AG20443 (cell line): Measurements from ENCODE around the gene DVL2.

Source experiments
- DNase-seq: peaks from one replicate; pipeline ENCODE4 v3.0.0; 2012; ENCODE audit warnings: low spot score, mixed read lengths

The DVL2 gene

DNA sequence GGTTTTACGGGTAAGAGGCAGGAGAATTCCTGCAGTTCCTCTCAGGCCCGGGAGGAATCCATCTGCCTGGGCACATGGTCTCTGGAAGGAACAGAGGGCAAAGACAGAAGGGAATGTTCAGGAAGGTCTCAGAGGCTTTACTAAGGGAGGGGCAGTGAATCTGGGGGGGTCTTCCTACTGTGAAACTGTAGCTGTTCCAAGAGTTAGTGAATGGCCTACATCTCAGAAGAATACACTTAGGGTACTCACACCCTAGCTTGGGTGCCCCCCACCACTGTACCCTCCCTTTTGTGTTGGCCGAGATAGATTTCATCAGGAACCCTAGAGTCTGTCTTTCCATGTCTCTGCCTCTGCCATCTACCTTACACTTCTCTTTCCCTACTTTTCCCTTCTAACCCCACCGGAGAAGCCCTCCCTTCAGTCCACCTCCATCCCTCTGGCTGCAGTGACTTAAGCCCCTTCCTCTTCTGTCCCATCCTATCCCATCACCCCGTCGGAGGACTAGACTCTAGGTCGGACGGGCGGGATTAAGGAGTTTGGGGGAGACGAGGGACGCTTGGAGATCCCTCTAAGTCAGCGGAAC is 15.0 kb downstream of the DVL2 start:
- no peak for DNase-seq

GRCh38 chr17:7218758-7219157 is 15.6 kb downstream of the DVL2 start:
- no peak for DNase-seq

DNA sequence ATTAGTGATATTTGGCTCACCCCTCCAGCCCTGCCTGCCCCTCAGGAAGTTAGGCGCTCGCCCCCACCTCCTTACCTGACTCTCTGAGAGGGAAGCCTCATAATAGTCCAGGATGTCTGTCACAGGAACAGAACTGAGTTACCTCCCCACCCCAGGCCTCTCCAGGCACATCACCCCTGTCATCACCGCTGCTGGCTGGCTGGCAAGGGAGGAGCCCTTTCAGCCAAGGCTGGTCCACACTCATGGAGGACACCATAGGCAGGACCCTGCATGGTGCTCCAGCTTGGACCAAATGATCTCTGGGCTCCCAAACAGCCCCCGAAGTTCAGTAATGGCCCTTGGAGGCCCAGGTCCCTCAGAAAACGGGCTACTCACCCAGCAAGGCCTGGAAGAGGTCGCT is 16.2 kb downstream of the DVL2 start:
- DNase-seq = no peak

DNA sequence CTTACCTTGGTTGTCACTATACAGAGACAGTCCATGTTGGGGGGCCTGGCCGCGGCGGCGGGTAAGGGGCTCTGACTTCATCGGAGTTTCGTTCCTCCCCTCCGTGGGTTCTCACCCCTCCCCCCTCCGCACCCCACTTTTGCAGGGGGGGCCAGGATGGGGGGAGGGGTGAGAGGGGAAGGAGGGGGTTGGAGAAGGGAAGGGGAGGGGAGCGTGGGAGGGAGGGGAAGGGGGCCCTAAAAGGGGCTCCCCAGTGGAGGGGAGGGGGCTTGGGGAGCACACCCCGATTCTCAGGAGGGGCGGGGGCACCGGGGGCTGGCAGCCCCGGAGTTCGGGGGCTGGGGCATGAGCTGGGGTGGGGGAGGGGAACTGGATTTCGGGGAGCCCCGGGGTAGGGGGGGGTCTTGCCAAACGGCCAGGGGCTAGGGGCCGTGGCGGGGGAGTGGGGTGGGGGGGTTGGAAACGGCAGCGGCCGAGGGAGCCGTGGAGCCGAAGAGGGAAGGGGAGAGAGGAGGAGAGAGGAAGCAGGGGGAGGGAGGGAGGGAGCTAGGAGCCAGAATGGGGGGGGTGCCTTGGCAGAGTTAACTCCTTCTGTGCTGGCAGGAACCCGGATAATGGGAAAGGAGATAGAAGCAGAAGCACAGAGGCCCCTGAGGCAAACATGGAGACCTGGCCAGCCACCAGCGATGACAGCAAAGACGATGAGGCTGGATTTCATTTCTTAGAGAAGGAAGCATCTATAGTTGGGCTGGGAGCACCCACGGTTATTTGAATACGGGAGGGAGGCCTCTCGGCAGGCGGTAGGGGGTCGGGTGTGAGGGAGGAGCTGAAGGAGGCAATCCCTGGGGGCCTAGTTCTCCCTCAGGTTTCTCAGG is 17.0 kb downstream of the DVL2 start:
- peak; percentile 79 for DNase-seq

DNA sequence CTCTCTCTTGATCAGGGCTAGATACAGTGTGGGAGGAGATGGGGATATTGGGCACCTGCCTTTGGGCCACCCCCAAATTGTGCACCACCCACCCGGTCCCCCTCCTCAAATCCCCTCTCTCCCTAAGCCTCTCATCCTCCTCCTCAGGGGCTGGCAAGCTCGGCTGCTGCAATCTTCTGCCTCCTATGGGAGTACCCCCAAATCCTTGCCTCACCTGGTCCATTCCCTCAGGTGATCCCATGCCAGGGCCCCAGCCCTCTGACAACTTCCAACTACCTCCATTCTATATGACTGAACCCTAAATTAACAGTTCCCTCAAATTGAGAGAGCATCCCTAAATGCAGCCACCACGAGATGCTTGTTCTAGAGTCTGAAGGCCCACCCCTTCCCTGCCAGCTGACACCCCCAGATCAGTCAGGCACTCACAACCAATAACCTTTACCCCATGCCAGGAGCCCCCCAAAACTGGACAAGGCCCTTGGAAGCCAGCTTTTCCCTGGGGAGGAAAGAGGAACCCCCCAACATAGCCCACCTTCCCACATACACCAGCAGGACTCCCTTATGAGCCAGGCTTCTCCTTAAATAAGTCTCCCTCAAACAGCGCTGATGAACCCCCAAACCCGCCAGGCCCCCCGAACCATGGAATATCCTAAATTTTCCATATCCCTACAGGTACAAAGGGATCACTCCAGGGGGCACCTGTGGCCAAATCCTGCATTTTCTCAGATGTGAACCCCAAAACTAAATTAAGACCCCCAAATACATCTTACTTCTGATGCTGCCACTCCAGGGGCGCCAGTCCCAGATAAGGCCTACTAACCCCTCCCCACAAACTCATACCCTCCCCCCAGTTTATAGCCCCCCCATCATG is 17.8 kb downstream of the DVL2 start:
- no peak for DNase-seq

DNA sequence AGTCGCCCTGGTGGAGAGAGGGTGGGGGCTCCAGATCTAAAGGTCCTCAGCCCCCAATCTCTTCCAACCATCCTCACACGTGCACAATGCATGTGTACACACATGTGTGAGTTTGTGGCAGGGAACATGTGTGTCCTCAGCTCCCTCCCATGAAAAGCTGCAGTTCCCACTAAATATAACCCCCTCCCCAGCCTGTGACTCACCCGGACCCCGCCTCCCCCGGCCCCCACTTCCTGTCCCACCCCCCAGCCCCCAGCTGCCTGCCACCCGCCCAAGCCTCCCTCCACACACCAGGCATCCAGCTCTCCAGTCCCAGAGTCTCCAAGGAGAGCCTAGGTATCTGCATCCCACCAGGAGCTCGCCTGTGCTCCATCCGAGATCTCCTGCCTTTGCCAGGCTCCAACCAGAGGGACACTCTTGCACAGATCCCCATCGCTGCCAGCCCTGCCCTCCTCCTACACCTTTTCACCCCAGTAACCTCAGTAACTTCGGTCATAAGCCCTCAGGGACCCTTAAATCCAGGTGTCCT is 18.6 kb downstream of the DVL2 start:
- no peak for DNase-seq

GRCh38 chr17:7215136-7215638 is 19.1 kb downstream of the DVL2 start:
- DNase-seq = no peak

DNA sequence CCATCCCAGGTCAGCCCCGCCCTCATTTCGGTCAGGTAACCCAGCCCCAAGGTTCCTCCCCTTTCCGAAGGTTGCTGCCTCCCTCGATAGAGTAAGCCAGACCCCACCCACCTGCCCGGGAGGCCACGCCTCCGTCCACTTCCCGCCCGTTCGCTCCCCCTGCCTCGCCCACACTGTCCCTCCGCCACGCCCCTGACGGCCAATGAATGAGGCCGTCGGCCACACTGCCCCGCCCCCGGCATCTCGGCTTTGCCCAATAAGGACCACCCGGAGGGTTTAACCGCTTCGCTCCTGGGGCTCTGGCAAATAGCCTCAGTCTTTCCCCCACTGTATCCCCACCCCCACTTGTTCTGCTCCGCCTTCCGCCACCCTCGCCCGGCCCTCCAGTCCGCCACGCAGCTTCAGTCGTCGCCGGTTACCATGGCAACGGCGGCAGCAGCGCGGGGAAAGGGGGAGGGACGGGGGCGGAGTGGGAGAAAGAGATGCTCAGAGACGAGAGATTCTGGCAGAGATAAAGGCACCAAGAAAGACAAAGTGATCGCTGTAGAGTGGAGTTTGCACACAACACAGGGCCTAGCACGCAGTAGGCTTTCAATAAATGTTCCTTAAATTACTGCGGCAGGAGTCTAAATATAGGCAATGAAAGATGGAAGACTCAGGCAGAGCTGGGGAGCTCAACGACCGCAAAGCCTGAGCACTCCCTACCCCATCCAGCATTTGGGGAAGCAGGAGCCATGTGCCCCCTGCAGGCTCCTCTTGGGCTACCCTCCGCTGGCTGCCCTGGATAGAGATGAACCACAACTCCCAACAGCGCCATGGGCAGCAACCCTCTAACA is 19.8 kb downstream of the DVL2 start:
- peak; percentile 96 for DNase-seq

DNA sequence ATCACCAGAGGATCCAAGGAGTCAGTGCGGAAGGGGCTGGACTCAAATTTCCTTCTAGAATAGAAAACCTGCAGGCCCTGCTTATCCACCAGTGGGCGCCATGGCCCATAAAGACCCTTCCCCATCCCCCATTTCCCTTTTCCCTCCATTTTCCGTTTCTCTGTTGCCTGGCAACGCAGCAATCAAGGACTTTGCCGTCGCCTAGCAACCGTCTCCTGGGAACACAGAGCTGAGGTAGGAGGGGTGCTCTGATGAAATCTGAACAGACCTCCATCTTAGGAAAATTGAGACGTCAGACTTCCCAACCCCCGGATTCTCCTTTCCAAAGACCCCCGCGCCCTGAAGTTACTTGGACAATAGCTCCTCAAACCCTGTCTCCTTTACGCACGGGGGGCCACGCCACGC is 20.4 kb downstream of the DVL2 start:
- DNase-seq = peak; percentile 53

DNA sequence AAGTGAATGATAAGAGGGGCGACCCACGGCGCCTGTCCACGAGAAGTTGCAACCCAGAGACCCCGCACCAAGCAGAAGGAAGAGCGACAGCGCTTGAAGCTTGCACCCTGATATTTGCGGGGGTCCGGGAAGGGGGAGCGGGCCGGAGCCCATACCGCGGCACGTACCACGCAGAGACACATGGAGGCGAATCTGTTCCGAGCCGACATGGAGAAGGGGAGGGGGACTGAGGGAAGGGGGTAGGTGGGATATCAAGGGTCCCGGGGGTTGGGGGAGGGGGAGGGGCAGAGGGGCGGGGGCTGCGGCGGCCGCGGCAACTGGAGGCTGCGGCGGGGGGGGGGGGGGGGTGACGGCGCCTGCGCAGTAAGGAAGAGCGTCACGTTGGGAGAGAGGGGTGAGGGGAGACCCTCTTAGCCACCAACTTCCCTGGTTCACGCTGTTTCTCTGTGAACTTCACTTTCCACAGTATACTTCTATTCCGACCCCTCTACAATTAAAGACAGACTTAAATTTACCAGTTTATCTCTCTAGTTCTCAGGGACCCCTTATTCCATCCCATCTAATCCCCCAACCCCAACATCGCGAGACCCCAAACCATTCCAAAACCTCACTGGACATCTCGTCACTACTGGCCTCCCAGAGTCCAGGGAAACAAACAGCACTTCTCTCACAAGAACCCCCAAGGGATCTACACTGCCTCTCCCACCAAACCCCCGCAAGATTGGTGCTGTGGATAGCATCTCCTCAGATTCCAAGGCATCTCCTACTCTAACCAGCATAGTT is 22.6 kb downstream of the DVL2 start:
- DNase-seq = peak; percentile 70

GRCh38 chr17:7208754-7209460 is 25.4 kb downstream of the DVL2 start:
- no peak for DNase-seq

DNA sequence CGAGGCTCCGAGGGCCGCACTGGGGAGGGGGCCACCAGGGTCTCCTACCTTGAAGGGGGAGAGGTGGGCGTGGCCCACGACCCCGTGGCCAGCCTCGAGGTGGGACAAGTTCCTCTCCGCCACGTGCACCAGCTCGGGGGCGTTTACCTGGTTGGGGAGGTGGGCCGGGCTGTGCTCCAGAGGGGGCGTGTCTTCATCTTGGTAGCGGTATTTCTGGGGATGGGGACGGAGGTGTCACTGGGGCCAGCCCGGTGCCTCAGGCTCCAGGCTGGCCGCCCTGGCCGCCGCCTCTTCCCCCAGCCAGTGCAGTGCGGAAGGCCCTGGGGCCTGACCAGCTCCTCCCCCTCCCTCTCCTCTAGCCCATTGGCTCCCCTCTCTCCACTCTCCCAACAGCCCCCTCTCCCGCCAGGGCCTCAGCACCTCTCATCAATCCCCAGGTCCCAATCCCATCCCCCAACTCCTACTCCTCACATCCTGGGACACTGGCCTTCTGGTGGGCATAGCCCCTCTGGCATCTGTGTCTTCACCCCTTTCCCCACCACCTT is 26.2 kb downstream of the DVL2 start:
- DNase-seq = no peak

DNA sequence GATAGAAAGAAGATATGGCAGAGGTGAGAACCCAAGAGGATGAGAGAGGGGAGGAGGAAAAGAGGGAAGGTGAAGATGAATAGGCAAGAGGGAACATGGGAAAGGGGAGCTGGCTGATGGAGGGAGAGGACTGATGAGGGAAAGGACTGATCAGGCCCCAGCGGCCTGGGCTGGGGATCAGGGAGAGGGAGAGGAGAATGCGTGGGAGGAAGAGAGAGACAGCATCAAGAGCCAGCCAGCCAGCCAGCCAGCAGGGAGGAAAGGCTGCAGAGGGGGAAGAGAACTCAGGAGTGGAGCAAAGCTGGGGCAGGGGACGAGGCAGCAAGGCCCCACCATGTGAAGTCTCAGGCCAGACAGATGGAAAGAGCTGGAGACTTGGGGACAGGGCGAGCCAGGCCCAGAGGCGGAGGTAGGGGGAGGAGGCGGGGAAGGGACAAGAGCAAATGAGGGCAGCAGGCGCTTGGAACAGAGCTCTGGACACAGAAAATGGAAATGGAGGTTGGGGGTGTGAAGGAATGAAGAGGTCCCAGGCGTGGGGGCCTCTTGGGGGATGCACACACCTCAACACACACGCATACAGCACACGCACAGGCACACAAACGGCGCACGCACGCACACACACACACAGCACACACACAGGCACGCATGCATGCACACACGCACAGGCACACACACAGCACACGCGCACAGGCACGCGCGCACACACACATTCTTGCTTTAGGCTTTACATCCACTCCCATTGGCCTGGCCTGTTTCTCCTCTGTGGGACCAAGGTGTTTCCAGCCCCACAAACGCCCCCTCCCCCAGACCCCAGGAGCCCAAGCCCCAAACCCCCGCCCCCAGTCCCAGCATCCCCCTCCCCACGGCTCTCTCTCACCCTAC is 27.0 kb downstream of the DVL2 start:
- DNase-seq = peak; percentile 27

DNA sequence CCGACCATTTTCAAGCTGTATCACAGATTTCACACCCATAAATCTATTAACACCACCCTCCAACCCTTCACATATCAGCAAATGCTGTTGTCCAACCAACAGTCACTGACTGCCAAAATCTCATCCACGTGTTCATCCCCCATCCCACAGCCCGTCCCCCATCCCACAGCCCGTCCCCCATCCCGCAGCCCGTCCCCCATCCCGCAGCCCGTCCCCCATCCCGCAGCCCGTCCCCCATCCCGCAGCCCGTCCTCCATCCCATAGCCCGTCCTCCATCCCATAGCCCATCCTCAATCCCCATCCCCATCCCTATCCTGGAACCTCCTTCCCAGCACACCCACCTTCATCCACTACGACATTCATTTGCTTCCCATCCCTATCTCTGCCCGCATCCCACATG is 28.8 kb downstream of the DVL2 start:
- DNase-seq = no peak

GRCh38 chr17:7204828-7205461 is 29.4 kb downstream of the DVL2 start:
- DNase-seq = peak; percentile 94

DNA sequence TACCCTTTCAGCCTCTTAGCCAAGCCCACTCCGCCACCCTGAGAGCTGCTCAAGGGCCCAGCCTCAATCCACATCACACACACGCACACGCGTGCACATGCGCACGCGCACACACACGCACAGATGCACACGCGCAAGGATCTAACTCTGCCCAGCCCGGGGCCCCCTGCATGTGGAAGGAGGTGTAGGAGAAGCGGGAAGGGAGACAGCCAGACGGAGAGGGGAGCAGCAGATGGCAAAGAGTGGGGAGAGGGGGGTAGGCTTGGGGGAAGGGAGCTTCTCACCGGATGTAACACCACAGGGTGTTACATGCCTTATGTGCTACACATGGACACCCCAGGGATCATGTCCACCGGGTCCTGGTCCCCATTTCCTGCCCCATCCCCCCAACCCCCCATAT is 30.0 kb downstream of the DVL2 start:
- DNase-seq = no peak

DNA sequence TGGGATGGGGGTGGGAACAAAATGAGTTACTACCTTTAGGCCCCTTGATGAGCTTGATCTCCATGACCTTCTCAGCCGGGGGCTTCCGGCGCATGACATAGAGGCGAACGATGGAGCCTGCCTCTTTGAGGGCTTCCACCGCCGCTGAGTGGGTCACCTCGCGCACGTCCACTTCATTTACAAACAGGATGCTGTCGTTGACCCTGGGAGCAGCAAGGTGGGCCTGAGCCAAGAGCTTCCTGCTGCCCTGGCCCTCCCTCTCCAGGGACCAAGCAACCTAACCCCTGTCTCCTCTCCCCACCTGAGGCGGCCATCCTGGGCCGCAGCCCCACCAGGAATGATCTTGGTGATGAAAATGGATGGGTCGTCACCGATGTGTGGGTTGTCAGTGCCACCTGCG is 30.9 kb downstream of the DVL2 start:
- DNase-seq = no peak
